GM18907 (cell line): ENCODE data around the gene GFER.
"Not testable (repeated sequence)": the region's sequence is repeated elsewhere in the genome, so short reads cannot be mapped to it uniquely, and the experiment has no call there.

Experiments used
- ATAC-seq: cut with Tn5 transposase; IDR thresholded peaks from one replicate; pipeline ENCODE4 v1.9.1; 2021; ENCODE audit warnings: mild to moderate bottlenecking, moderate library complexity; ENCODE audit not compliant: unreplicated experiment

GFER gene

GRCh38 chr16:1983544-1984346 lies at the start of gene GFER:
Gene GFER, plus strand, starts transcription at chr16:1984193. Its CDS starts 26 bp downstream, at chr16:1984219.
- peak; percentile 78 for ATAC-seq

DNA sequence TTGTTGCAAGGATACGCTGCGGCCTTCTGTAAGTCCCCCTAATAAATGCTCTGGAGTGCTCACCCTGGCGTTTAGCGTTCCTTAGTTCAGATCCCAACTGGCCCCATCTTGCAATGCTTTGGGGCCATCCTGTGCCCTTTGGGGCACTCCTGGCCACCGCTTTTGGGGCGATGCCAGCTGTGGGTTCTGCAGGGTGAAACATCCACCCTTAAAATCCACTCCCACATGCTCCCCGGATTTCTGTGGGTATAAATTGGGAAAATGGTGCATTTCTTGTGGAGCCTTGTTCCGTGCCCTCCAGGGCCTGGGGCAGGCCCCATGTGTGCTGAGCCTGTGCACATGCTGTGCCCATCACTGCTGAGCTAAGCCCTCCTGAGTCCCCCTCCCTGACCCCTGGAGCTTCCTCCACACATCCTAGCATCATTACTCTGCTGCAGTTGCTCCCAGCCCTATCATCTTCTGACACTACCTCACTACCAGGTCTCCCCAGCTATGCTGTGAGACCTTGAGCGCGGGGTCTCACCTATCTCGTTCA lies 47.0 kb upstream of the GFER start:
- ATAC-seq = no peak

- ATAC-seq = no peak
These were observed 45.7 kb upstream of the GFER start for GRCh38 chr16:1938316-1938715.

DNA sequence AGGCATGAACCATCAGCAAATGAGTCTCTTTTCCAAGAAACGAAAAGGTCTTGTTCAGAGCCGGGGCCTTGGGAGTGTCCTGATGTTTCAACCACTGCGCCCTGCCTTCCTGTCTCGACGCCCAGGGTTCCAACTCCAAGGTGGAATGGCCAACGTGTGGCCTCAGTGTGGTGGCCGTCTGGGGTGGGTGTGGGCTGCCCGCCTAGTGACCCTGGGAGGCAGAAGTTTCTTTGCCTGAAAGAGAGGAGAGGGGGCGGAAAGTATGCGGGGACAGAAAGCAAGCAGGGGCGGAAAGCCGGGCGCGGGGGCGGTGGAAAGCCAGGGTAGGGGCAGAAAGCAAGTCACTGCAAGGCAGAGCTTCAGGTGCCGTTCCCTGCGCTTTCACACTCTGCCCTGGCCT lies 45.1 kb upstream of the GFER start:
- no peak for ATAC-seq

- ATAC-seq = not testable (repeated sequence)
These were observed 44.2 kb upstream of the GFER start for GRCh38 chr16:1939833-1940232.

DNA sequence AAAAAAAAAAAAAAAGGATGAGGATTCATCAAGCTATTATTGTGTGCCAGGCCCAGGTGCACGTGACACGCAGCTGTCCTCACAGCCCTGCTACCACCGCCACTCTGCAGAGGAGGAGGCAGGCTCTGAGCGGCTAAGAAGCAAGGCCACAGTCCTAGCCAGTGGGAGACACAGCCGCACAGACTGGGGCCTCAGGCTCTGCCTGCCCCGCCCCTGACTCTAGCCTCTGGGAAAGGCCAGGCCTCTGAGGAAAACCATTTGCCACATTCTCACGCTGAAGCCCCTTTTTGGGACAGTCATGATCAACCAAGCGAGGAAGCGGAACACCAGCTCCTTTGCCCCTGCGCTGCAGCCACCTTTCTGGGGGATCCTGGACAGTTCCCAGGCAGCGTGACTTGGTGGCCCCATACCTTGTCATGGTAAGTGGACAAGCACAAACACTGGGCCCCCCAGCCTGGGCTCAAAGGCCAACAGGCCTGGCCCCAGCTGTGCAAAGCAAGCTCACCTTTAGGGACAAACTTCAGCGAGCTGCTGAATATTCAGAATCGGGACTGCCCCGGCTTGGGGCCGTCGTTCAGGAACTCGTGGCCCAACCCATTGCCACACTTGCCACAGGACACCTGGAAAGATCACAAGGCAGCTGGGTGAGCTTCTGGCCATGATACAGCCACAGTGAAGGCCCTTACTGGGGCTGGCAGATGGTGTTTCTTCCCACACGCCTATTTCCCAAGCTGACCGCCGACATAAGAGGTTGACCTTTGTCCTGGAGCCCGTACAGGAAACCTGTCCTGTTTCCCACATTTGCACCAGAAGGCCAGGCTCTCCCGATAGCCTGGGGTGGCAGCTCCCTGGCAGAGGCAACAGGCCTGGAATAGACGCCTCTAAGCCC lies 43.5 kb upstream of the GFER start:
- ATAC-seq = no peak

DNA sequence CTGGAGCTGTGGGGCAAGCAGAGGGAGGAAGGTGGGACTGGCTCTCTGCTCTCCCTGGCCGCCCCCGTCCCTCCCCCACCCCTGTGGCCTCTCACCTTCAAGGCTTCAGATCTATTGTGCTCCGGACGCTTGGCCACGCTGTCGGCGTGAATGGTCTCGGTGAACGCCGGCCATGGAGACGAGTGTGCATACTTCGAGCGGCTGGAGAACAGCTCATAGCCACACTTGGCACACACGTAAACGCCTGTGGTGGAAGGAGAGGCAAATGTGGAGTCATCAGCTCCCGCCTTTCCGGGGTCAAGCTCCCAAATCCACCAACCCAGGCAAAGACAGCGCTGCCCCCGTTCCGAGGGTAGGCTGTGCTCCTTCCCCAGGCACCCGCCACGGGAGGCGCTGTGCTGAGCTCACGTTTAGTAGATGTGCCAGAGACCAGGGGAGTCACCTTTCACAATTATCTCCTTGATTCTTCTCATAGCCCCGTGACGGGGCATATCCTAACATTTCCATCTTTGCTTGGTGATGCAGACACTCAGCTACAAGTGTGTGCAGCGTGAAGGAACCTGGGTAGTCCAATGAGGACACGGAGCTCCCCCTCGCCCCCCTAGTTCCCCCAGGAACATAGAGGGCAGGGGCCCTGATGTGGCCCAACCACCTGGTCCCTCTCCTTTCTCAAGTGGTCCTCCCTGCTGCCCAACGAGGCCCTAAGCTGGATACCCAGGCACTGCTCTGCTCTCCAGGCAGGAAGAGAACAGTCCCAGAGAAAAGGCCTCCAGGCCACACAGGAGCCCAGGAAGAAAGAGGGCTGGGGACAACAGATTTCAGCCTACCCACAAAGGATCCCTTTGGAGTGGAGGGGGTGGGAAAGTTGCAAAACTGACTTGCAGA lies 42.6 kb upstream of the GFER start:
- ATAC-seq = no peak

GRCh38 chr16:1942047-1942809 lies 41.8 kb upstream of the GFER start:
- ATAC-seq = no peak

GRCh38 chr16:1942810-1943726 lies 40.9 kb upstream of the GFER start, which contains the start of gene MSRB1:
Gene MSRB1, minus strand, starts transcription at chr16:1943199. Its CDS starts 43 bp downstream, at chr16:1943156.
- peak; percentile 87 for ATAC-seq

DNA sequence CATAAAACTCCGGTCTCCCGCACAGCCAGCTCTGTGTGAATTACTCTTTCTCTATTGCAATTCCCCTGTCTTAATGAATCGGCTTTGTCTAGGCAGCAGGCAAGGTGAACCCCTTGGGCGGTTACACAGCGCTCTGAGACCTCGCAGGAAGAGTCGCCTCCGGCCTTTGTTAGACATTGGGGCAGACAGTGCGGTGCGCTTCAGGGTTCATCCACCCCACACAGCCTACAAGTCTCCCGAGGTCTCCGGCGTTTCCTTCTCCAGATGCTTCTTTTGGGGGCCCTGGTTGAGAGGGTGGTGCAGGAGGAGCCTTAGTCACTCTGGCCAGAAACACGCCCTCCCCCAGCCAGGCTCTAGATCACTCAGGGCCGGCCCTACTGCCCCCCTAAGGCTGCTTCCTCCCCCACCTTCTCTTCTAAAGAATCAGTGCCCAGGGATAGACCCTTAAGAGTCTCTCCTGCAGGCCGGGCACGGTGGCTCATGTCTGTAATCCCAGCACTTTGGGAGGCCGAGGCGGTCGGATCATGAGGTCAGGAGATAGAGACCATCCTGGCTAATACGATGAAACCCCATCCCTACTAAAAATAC lies 39.3 kb upstream of the GFER start:
- ATAC-seq = no peak

GRCh38 chr16:1945559-1946391 lies 38.2 kb upstream of the GFER start:
- no peak for ATAC-seq

DNA sequence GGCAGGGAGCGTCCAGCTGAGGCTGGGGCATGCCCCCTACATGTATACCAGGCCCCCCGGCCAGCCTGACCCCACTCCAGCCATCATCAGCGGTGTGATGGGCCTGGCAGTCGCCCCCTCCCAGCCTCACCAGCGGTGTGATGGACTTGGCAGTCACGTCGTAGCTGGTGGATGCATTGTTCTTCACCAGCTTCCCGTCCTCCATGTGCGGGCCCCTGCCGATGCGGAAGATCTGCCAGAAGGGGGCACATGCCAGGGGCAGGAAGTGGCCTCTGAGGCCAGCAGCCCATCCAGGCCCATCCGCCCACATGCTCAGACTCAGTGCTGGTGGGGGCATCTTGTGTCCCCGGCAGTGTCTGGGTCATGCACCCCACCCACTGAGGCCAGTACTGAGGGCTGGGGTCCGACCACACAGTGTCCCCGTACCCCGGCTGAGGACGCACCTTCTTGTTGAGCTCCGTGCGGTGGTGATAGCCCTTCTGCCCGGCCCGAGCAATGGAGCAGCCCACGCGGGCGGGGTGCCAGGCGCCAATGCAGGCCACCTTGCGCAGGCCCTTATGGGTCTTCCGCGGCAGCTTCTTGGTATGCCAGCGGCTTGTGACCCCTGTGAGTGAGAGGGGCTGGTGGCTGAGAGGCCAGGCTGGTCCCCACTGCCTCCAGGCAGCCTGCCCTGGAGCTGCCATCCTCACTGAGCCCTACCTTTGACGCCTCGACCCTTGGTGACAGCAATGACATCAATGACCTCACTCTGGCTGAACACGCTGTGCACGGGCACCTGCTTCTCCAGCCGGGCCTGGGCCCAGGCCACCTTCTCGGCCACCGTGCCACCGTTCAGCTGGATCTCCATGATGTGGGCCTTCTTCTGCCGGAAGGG lies 37.3 kb upstream of the GFER start:
- no peak for ATAC-seq

DNA sequence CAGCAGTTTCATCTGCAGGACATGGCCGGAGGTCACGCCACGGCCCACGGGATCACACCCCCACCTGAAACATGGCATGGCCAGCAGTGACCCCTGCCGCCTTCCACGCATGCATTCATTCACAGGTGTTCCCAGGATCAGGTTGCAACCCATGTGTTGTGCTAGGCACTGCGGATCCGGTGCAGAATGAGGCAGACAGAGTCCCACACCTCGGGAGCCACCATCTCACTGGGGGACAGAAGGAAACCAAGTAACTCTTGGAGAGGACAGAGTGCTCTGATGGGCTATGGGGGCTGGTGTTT lies 36.7 kb upstream of the GFER start:
- no peak for ATAC-seq

GRCh38 chr16:1949507-1949906 lies 34.5 kb upstream of the GFER start:
- ATAC-seq = no peak

GRCh38 chr16:1950047-1950446 lies 33.9 kb upstream of the GFER start:
- no peak for ATAC-seq

- ATAC-seq = no peak
These were observed 33.4 kb upstream of the GFER start for GRCh38 chr16:1950559-1950958.

GRCh38 chr16:1953734-1954133 lies 30.3 kb upstream of the GFER start:
- ATAC-seq = no peak
